ENCODE data around the gene TUBA1C.
"Not testable (repeated sequence)": the region's sequence is repeated elsewhere in the genome, so short reads cannot be mapped to it uniquely, and the experiment has no call there.

The TUBA1C gene

DNA sequence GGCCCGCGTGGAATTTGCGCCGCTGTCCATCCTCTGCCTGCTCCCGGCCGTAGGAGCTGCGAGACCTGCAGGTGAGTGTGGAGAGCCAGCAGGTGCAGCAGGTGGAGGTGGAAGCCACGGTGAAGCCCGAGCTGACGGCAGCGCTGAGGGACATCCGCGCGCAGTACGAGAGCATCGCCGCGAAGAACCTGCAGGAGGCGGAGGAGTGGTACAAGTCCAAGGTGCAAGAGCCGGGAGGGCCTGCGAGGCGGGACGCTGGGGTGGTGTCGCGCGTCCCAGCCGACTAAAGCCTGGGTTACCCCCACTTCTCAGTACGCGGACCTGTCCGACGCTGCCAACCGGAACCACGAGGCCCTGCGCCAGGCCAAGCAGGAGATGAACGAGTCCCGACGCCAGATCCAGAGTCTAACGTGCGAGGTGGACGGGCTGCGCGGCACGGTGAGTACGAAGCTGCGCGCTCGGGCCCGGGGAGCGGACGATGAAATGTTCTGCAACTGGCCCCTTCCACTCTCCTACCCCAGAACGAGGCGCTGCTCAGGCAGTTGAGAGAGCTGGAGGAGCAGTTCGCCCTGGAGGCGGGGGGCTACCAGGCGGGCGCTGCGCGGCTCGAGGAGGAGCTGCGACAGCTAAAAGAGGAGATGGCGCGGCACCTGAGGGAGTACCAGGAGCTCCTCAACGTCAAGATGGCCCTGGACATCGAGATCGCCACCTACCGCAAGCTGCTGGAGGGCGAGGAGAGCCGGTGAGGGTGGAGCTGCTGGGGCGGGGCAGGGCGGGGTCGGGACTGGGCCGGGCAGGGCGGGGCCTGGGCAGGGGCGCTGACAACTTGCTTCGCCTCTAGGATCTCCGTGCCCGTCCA is 32.2 kb downstream of the TUBA1C start:
- H3K27ac ChIP-seq = no peak overlapping the region; the same call in 1 of the 2 replicates
- TF ChIP-seq, protein P1, sequence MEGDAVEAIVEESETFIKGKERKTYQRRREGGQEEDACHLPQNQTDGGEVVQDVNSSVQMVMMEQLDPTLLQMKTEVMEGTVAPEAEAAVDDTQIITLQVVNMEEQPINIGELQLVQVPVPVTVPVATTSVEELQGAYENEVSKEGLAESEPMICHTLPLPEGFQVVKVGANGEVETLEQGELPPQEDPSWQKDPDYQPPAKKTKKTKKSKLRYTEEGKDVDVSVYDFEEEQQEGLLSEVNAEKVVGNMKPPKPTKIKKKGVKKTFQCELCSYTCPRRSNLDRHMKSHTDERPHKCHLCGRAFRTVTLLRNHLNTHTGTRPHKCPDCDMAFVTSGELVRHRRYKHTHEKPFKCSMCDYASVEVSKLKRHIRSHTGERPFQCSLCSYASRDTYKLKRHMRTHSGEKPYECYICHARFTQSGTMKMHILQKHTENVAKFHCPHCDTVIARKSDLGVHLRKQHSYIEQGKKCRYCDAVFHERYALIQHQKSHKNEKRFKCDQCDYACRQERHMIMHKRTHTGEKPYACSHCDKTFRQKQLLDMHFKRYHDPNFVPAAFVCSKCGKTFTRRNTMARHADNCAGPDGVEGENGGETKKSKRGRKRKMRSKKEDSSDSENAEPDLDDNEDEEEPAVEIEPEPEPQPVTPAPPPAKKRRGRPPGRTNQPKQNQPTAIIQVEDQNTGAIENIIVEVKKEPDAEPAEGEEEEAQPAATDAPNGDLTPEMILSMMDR (conservative IDR thresholded peaks at IDR 0.05) = peak; percentile 45

DNA sequence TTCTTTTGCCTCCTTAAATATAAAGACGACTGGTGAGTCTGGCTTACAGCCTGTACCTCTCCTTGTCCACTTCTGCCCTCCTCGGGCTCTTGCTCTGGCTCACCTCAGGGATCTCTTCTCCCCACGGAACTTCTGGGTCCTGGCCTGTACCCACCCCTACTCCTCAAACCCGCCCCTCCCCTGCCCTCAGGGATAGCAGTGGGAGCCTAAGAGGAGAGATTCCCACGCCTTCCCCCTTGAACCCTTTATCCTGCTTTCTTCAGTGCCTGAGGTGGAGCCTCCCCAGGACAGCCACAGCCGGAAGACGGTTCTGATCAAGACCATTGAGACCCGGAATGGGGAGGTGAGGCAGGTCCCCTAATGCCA is 32.8 kb downstream of the TUBA1C start:
- TF ChIP-seq, protein P1 (conservative IDR thresholded peaks at IDR 0.05) = no peak
- no peak overlapping the region; the same call in 1 of the 2 replicates for H3K27ac ChIP-seq

DNA sequence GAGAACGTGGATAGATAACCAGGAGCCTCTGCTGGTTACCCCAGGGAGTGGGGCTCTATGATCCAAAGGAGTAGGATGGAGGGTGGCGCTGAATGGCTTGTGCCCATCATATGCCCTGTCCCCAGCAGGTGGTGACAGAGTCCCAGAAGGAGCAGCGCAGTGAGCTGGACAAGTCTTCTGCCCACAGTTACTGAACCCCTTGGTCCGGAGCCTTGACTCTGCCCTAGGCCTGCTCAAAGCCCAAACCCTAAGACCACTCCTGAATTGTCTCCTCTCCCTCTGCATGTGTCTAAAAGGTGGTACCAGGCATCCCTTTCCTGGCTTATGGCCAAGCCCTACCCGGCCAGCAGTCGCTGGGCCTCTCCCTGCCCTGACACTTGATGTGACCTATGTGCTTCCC is 33.3 kb downstream of the TUBA1C start:
- TF ChIP-seq, protein P1 (conservative IDR thresholded peaks at IDR 0.05) = peak; percentile 25; the same call in 1 of the 2 replicates
- H3K27ac ChIP-seq = no peak overlapping the region

DNA sequence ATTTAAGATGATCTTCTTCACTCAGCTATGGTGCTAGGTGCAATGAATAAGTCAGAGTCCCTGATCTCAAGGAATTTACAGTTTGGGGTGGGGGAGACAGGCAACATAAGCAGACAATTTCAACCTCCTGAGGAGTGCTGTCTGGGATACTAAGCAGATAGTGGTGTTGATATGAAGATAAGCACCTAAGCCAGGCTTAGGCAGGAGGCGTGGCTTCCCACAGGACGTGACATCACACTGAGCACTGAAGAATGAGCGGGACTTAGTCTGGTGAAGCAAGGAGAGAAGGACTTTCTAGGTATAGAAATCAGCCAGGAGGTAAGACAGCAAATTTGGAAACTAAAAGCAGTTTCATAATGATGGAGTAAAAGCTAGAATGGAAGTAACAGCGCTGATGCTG is 36.9 kb downstream of the TUBA1C start:
- TF ChIP-seq, protein P1 (conservative IDR thresholded peaks at IDR 0.05) = no peak
- H3K27ac ChIP-seq = no peak overlapping the region

DNA sequence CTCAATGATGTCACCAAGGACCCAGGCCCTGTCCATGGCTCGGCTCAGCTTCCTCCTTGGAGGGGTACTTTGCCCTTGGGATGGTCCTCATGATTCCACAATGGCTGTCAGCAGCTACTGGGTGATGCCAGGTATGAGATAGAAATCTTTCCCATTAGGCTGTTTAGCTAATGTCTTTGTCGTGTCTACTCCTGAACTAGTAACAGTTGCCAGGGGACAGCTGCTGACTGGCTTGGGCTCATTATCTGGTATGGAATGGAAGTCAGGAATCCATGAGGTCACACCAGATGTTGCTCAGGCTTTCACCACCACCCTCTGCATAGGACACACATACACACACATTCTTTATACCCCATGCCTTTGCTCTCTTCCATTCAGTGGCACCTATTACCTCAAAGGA is 39.3 kb downstream of the TUBA1C start:
- TF ChIP-seq, protein P1 (conservative IDR thresholded peaks at IDR 0.05) = no peak

DNA sequence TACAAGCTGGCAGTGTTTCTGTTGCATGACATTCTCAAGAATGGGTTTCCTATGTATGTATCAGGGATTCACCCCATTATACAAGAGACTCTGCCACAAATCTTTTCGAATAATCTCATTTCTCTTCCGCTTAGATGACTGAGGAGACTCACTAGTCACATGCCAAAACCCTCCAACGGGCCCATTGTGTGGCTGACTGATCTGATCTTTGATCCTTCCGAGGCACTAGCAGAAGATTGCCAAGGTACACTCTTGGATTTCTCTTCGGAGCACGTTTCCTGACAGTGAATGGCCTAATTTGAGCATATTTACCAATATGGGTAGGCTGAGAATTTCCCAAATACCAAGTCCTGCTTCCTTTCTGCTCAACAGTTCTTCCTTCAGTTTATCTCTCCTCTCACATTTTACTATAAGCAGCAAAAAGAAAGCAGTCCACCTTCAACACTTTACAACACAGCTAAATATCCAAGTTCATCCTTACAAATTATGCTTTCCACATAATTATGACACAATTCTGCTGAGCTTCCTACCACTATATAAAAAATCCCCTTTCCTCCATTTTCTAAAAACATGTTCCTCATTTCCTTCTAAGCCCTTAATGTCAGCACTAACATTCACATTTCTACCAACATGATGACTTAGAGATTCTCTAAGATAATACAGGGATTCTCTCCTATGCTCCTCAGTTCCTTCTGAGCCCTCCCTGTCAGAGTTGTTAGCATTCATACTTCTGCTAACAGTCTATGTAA is 41.1 kb downstream of the TUBA1C start:
- TF ChIP-seq, protein P1 (conservative IDR thresholded peaks at IDR 0.05) = no peak
- H3K27ac ChIP-seq = no peak overlapping the region

More for the DNA sequence above, 39.3 kb downstream of the TUBA1C start:
- no peak overlapping the region for H3K27ac ChIP-seq

DNA sequence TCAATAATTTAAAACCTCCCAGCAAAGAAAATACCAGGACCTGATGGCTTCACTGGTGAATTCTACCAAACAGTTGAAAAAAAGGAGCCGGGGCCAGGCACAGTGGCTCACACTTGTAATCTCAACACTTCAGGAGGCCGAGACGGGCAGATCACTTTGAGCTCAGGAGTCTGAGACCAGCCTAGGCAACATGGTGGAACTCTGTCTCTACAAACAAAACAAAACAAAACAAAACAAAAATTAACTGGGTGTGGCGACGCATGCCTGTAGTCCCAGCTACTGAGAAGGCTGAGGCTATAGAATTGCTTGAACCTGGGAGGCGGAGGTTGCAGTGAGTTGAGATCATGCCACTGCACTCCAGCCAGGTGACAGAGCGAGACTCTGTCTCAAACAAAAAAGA is 44.5 kb downstream of the TUBA1C start:
- TF ChIP-seq, protein P1 (conservative IDR thresholded peaks at IDR 0.05) = no peak
- no peak overlapping the region for H3K27ac ChIP-seq

DNA sequence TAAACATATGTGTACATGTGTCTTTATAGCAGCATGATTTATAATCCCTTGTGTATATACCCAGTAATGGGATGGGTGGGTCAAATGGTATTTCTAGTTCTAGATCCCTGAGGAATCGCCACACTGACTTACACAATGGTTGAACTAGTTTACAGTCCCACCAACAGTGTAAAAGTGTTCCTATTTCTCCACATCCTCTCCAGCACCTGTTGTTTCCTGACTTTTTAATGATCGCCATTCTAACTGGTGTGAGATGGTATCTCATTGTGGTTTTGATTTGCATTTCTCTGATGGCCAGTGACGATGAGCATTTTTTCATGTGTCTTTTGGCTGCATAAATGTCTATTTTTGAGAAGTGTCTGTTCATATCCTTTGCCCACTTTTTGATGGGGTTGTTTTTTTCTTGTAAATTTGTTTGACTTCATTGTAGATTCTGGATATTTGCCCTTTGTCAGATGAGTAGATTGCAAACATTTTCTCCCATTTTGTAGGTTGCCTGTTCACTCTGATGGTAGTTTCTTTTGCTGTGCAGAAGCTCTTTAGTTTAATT is 45.6 kb downstream of the TUBA1C start:
- not testable (repeated sequence) for H3K27ac ChIP-seq

All from VCaP (cell line).